AG09309 (cell line): ENCODE results near the gene PITHD1.
"Not testable (repeated sequence)": the region's sequence is repeated elsewhere in the genome, so short reads cannot be mapped to it uniquely, and the experiment has no call there.

Experiments used
- DNase-seq: peaks from one replicate; pipeline ENCODE4 v3.0.0-alpha.2; 2010; ENCODE audit warnings: low read depth
- H3K4me3 ChIP-seq: 2 replicates; pipeline ENCODE4 v1.5.1; 2011; ENCODE audit warnings: mild to moderate bottlenecking, low read depth, low read length, moderate library complexity; ENCODE audit not compliant: control insufficient read depth
- TF ChIP-seq, protein P1 (sequence below): IDR thresholded peaks from 2 replicates; pipeline ENCODE4 v1.5.1; 2011; ENCODE audit warnings: mild to moderate bottlenecking, low read depth, low read length, inconsistent platforms; ENCODE audit not compliant: insufficient read depth, control insufficient read depth; ENCODE audit errors: missing control alignments

The PITHD1 gene

GRCh38 chr1:23772854-23773242 lies 5.4 kb upstream of the PITHD1 start:
- H3K4me3 ChIP-seq = no peak overlapping the region
- no peak for DNase-seq
- TF ChIP-seq, protein P1, sequence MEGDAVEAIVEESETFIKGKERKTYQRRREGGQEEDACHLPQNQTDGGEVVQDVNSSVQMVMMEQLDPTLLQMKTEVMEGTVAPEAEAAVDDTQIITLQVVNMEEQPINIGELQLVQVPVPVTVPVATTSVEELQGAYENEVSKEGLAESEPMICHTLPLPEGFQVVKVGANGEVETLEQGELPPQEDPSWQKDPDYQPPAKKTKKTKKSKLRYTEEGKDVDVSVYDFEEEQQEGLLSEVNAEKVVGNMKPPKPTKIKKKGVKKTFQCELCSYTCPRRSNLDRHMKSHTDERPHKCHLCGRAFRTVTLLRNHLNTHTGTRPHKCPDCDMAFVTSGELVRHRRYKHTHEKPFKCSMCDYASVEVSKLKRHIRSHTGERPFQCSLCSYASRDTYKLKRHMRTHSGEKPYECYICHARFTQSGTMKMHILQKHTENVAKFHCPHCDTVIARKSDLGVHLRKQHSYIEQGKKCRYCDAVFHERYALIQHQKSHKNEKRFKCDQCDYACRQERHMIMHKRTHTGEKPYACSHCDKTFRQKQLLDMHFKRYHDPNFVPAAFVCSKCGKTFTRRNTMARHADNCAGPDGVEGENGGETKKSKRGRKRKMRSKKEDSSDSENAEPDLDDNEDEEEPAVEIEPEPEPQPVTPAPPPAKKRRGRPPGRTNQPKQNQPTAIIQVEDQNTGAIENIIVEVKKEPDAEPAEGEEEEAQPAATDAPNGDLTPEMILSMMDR = no peak

DNA sequence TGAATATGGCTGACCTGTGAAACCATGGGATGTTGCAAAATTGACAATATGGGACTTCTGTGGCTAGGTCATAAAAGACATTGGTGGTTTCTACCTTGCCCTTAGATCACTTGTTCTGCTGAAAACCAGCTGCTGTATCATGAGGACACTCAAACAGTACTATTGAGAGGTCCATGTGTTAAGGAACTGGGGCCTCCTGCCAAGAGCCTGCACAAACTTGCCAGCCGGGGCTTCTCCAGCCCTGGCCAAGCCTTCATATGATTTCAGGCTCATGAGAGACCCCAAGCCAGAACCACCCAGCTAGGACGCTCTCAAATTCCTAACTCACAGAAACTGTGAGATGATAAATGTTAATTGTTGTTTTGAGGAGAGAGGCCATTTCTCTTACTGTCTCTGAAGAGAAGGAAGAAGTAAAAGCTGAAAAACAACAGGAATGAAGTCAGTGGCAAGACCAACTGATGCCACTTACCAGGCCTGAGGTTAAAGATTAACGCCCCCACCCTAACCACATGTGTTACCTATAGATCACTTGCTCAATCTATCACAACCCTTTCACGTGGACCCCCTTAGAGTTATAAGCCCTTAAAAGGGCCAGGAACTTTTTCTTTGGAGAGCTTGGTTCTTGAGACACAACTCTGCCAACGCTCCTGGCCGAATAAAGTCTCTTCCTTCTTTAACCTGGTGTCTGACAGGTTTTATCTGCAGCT lies 3.9 kb upstream of the PITHD1 start:
- no peak for DNase-seq
- TF ChIP-seq, protein P1 = no peak
- H3K4me3 ChIP-seq = no peak overlapping the region

GRCh38 chr1:23776217-23776616 lies 2.0 kb upstream of the PITHD1 start:
- no peak overlapping the region for H3K4me3 ChIP-seq
- no peak for DNase-seq
- TF ChIP-seq, protein P1 = no peak

- TF ChIP-seq, protein P1 = no peak
- H3K4me3 ChIP-seq = no peak overlapping the region
- DNase-seq = no peak
These were observed 1.7 kb downstream of the PITHD1 start for GRCh38 chr1:23779826-23780371.

DNA sequence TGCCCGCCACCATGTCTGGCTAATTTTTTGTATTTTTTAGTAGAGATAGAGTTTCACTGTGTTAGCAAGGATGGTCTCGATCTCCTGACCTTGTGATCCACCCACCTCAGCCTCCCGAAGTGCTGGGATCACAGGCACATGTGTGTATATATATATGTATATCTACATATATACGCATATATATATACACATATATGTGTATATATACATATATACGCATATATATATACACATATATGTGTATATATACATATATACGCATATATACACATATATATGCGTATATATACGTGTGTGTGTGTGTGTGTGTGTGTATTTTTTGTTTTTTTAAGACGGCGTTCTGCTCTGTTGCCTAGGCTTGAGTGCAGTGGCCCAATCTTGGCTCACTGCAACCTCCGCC lies 4.9 kb downstream of the PITHD1 start:
- H3K4me3 ChIP-seq, DNase-seq: not testable (repeated sequence)

DNA sequence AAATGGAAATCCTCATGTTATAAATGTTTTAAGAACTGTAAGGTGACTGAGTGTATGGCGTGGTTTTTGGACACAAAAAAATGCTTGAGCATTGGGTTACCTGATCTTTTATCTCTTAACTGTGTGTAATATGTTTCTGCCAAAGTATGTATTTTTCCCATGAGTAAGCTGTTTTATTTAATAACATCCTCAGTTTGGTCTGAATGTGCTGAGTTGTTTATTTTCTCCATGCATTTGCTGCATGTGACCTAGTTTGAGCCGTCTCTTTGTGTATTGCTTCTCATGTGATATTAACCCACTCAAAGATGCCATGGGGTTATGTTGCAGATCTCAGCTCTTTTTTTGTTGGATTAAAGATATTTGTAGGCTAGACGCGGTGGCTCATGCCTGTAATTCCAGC lies 6.6 kb downstream of the PITHD1 start:
- TF ChIP-seq, protein P1 = no peak
- no peak for DNase-seq
- H3K4me3 ChIP-seq = no peak overlapping the region

GRCh38 chr1:23787701-23788100 lies 9.5 kb downstream of the PITHD1 start:
- TF ChIP-seq, protein P1 = no peak
- DNase-seq = no peak
- H3K4me3 ChIP-seq = no peak overlapping the region
